WTC11 (cell line): ENCODE measurements around the gene BRINP1. TPM values are rescaled to one million over a fixed set of nuclear protein-coding genes. Genes with fewer than 3 reads are reported as not detected.

Experiments used
- ATAC-seq: fragments of 200-7000 bp; cut with Tn5 transposase; 2 replicates; pipeline ENCODE4 v1.10.0; 2021; ENCODE audit warnings: mild to moderate bottlenecking, moderate library complexity
- Bru-seq: library from RNA; stranded (reverse); fragments of 400-500 nt; gene quantifications from one replicate; lab custom pipeline; 2021; lab: Mats Ljungman, UMichigan
- CTCF ChIA-PET: fragments of 300-600 bp; sonication (Branson Sonifier 250); formaldehyde crosslinking; loops from one replicate; lab custom pipeline; 2021; ENCODE audit warnings: antibody characterized with exemption; lab: Charles Lee
- POLR2A ChIA-PET: fragments of 350-600 bp; sonication (Branson Sonifier 250); formaldehyde crosslinking; loops from one replicate; lab custom pipeline; 2021; ENCODE audit warnings: antibody characterized with exemption; lab: Charles Lee
- DNase-seq: peaks from one replicate; pipeline ENCODE4 v3.0.0; 2021; ENCODE audit warnings: low spot score
- H3K27ac Mint-ChIP-seq: 2 replicates; pipeline ENCODE4 v1.8.0; 2021; ENCODE audit warnings: mixed read lengths
- H3K27me3 Mint-ChIP-seq: 2 replicates; pipeline ENCODE4 v1.8.0; 2021; ENCODE audit warnings: low read depth, mild to moderate bottlenecking, moderate library complexity, mixed read lengths
- H3K36me3 Mint-ChIP-seq: 2 replicates; pipeline ENCODE4 v1.8.0; 2021; ENCODE audit warnings: mixed read lengths
- H3K4me1 Mint-ChIP-seq: 2 replicates; pipeline ENCODE4 v1.8.0; 2022; ENCODE audit warnings: mixed read lengths
- H3K4me3 Mint-ChIP-seq: 2 replicates; pipeline ENCODE4 v1.8.0; 2021; ENCODE audit warnings: mild to moderate bottlenecking, moderate library complexity, mixed read lengths
- H3K9me3 Mint-ChIP-seq: 2 replicates; pipeline ENCODE4 v1.8.0; 2021; ENCODE audit warnings: mixed read lengths
- AR ChIP-seq: fragments of 250-450 bp; sonication (Bioruptor Pico); IDR thresholded peaks from 2 replicates; pipeline ENCODE4 v1.9.0; 2021; ENCODE audit warnings: mild to moderate bottlenecking
- ARID4B ChIP-seq: sonication (generic); formaldehyde crosslinking; IDR thresholded peaks from 2 replicates; pipeline ENCODE4 v1.8.0; 2023; ENCODE audit warnings: missing genetic modification reagents, mild to moderate bottlenecking, borderline replicate concordance
- ATF2 ChIP-seq: sonication (generic); formaldehyde crosslinking; IDR thresholded peaks from 2 replicates; pipeline ENCODE4 v1.8.1; 2022; ENCODE audit warnings: low read depth, missing genetic modification reagents, borderline replicate concordance
- CBFB ChIP-seq: sonication (generic); formaldehyde crosslinking; IDR thresholded peaks from 2 replicates; pipeline ENCODE4 v1.8.1; 2022; ENCODE audit warnings: mild to moderate bottlenecking, low read depth, missing genetic modification reagents
- E2F5 ChIP-seq: sonication (generic); formaldehyde crosslinking; IDR thresholded peaks from 2 replicates; pipeline ENCODE4 v1.8.1; 2022; ENCODE audit warnings: mild to moderate bottlenecking, moderate library complexity, missing genetic modification reagents
- ELF4 ChIP-seq: sonication (generic); formaldehyde crosslinking; IDR thresholded peaks from 2 replicates; pipeline ENCODE4 v1.8.1; 2022; ENCODE audit warnings: low read depth, mild to moderate bottlenecking, moderate library complexity, missing genetic modification reagents
- ESRRA ChIP-seq: sonication (generic); formaldehyde crosslinking; IDR thresholded peaks from 2 replicates; pipeline ENCODE4 v1.8.1; 2022; ENCODE audit warnings: mild to moderate bottlenecking, missing genetic modification reagents, borderline replicate concordance
- HMGA2 ChIP-seq: fragments of 250-450 bp; sonication (Bioruptor Pico); IDR thresholded peaks from 2 replicates; pipeline ENCODE4 v1.4.0; 2021; ENCODE audit warnings: mild to moderate bottlenecking, moderate library complexity
- IRF2 ChIP-seq: sonication (generic); formaldehyde crosslinking; IDR thresholded peaks from 2 replicates; pipeline ENCODE4 v1.8.0; 2022; ENCODE audit warnings: low read depth, missing genetic modification reagents, borderline replicate concordance
- KAT7 ChIP-seq: sonication (generic); formaldehyde crosslinking; IDR thresholded peaks from 2 replicates; pipeline ENCODE4 v1.8.1; 2023; ENCODE audit warnings: missing genetic modification reagents, mild to moderate bottlenecking, borderline replicate concordance
- MAX ChIP-seq: sonication (generic); formaldehyde crosslinking; IDR thresholded peaks from 2 replicates; pipeline ENCODE4 v1.8.0; 2022; ENCODE audit warnings: mild to moderate bottlenecking, missing genetic modification reagents
- MXD4 ChIP-seq: fragments of 250-450 bp; sonication (Bioruptor Pico); IDR thresholded peaks from 2 replicates; pipeline ENCODE4 v1.8.0; 2021; ENCODE audit warnings: mild to moderate bottlenecking, moderate library complexity, borderline replicate concordance
- MYBL2 ChIP-seq: sonication (generic); formaldehyde crosslinking; IDR thresholded peaks from 2 replicates; pipeline ENCODE4 v1.8.1; 2023; ENCODE audit warnings: mild to moderate bottlenecking, moderate library complexity, missing genetic modification reagents
- NFYB ChIP-seq: sonication (generic); formaldehyde crosslinking; conservative IDR thresholded peaks from 2 replicates; pipeline ENCODE4 v1.8.0; 2022; ENCODE audit warnings: low read depth, missing genetic modification reagents
- NR3C1 ChIP-seq: sonication (generic); formaldehyde crosslinking; conservative IDR thresholded peaks from 2 replicates; pipeline ENCODE4 v1.8.1; 2023; ENCODE audit warnings: low read depth, mild to moderate bottlenecking, missing genetic modification reagents
- SMAD3 ChIP-seq: sonication (generic); formaldehyde crosslinking; IDR thresholded peaks from 2 replicates; pipeline ENCODE4 v1.8.0; 2022; ENCODE audit warnings: missing genetic modification reagents, mild to moderate bottlenecking, borderline replicate concordance
- SP1 ChIP-seq: sonication (generic); formaldehyde crosslinking; conservative IDR thresholded peaks from 2 replicates; pipeline ENCODE4 v1.8.1; 2022; ENCODE audit warnings: missing genetic modification reagents
- TEAD1 ChIP-seq: sonication (generic); formaldehyde crosslinking; IDR thresholded peaks from 2 replicates; pipeline ENCODE4 v1.8.0; 2022; ENCODE audit warnings: mild to moderate bottlenecking, missing genetic modification reagents
- ZNF121 ChIP-seq: sonication (generic); formaldehyde crosslinking; IDR thresholded peaks from 2 replicates; pipeline ENCODE4 v1.8.0; 2023; ENCODE audit warnings: missing genetic modification reagents
- ZNF138 ChIP-seq: sonication (generic); formaldehyde crosslinking; conservative IDR thresholded peaks from 2 replicates; pipeline ENCODE4 v1.8.1; 2022; ENCODE audit warnings: mild to moderate bottlenecking, moderate library complexity, missing genetic modification reagents
- ZNF219 ChIP-seq: sonication (generic); formaldehyde crosslinking; IDR thresholded peaks from 2 replicates; pipeline ENCODE4 v1.8.0; 2023; ENCODE audit warnings: missing genetic modification reagents, mild to moderate bottlenecking, borderline replicate concordance
- ZNF425 ChIP-seq: fragments of 250-450 bp; sonication (Bioruptor Pico); conservative IDR thresholded peaks from 2 replicates; pipeline ENCODE4 v1.9.0; 2021; ENCODE audit warnings: mild to moderate bottlenecking
- long read RNA-seq, 3 experiments: library from RNA in 1 of 3; library from capped mRNA in 1 of 3; library from polyadenylated mRNA in 1 of 3; unstranded in 2 of 3; stranded (forward) in 1 of 3; transcript quantifications; one replicate each; pipeline ENCODE4 v2.0.0, GENCODE V29; 2021
- total RNA-seq: library from RNA; stranded (reverse); gene quantifications from 3 replicates; pipeline ENCODE4 v1.2.3, GENCODE V29; 2021

The BRINP1 gene
- total RNA-seq = 16.4 to 19.5 TPM (median 18.4 TPM) in 3 replicates
- Bru-seq, nascent RNA = percentile 68 among the genes with signal in this experiment
- long read RNA-seq, experiment 1, transcript BRINP1-201 (8 exons, 3,202 nt) = major isoform, 39 of 60 reads
- long read RNA-seq, experiment 1, partial matches to known transcripts = 11 of 60 reads
- long read RNA-seq, experiment 1, other reads (novel, unspliced or antisense) = 10 of 60 reads
- long read RNA-seq, experiment 2, transcript BRINP1-201 (8 exons, 3,202 nt) = major isoform, 11 of 25 reads
- long read RNA-seq, experiment 2, partial matches to known transcripts = 3 of 25 reads
- long read RNA-seq, experiment 2, other reads (novel, unspliced or antisense) = 11 of 25 reads
- long read RNA-seq, experiment 3, partial matches to known transcripts = 1 of 2 reads
- long read RNA-seq, experiment 3, other reads (novel, unspliced or antisense) = 0 of 2 reads

GRCh38 chr9:119368681-119369581 is at the start of gene BRINP1:
Gene BRINP1 (minus strand): TSS chr9:119369435. CDS start chr9:119313355, 56,080 bp downstream.
- H3K9me3 Mint-ChIP-seq = no peaks in the 10 kb centered on the region
- H3K36me3 Mint-ChIP-seq = no peaks in the 10 kb centered on the region; the same call in none of the 2 replicates
- CTCF ChIA-PET = interaction anchor here (1.0 to 3.4 kb wide), 3 partner anchors 85 to 773 kb away, joined by 3 to 20 read pairs (median 6); no protein-coding TSS in a partner anchor
- DNase-seq (peak; percentile 77), ATAC-seq (peak; percentile 65)
- peak within 1 kb of the TSS; percentile 95 for H3K4me3 Mint-ChIP-seq
- no peak within 1 kb of the TSS for H3K27ac Mint-ChIP-seq
- POLR2A ChIA-PET = no interaction called here
- peaks cover 55% of the 10 kb centered on the region for H3K4me1 Mint-ChIP-seq
- peaks cover 47% of the 10 kb centered on the region for H3K27me3 Mint-ChIP-seq
- TF ChIP-seq TEAD1 (CRISPR knock-in tag) (peak; percentile 78; the same call in 1 of the 2 replicates), AR (CRISPR knock-in tag) (no peak), ZNF138 (CRISPR knock-in tag) (no peak), E2F5 (no peak), CBFB (CRISPR knock-in tag) (no peak), ATF2 (CRISPR knock-in tag) (0 out of 2 replicates have a peak, but pooled peaks have one; percentile 24), SMAD3 (CRISPR knock-in tag) (peak; percentile 23; the same call in 1 of the 2 replicates), ZNF121 (no peak), SP1 (peak; percentile 72), HMGA2 (CRISPR knock-in tag) (no peak), MYBL2 (0 out of 2 replicates have a peak, but pooled peaks have one; percentile 60), NFYB (CRISPR knock-in tag) (no peak), ESRRA (CRISPR knock-in tag) (peak; percentile 78; the same call in 1 of the 2 replicates), KAT7 (peak; percentile 82; the same call in 1 of the 2 replicates), NR3C1 (CRISPR knock-in tag) (no peak), MXD4 (CRISPR knock-in tag) (no peak), ARID4B (CRISPR knock-in tag) (0 out of 2 replicates have a peak, but pooled peaks have one; percentile 56), IRF2 (CRISPR knock-in tag) (no peak), ZNF425 (no peak), ELF4 (CRISPR knock-in tag) (no peak), ZNF219 (CRISPR knock-in tag) (peak; percentile 25; the same call in 1 of the 2 replicates), MAX (CRISPR knock-in tag) (no peak)
